Stimulated activated effector memory CD8-positive, alpha-beta T cell treated with anti-CD3 and anti-CD28 coated beads, Interleukin-12 subunit alpha, Interleukin-12 subunit beta, amount 100 ng/mL, for 72 hours (primary cell): Measurements from ENCODE around the gene APOBEC3C.
"Not testable (repeated sequence)": the region's sequence is repeated elsewhere in the genome, so short reads cannot be mapped to it uniquely, and the experiment has no call there.

Experiments used
- ATAC-seq: fragments of 150-1000 bp; cut with Tn5 transposase; 2 replicates; pipeline ENCODE4 v1.10.0; 2021
- DNase-seq, 2 donors: peaks; one replicate each; pipeline ENCODE4 v3.0.0; 2021 to 2022; ENCODE audit warnings: low spot score in 2 of 2
- H3K27ac Mint-ChIP-seq: one replicate; pipeline ENCODE4 v1.8.0; 2022; ENCODE audit warnings: mild to moderate bottlenecking, mixed read lengths
- H3K36me3 Mint-ChIP-seq: one replicate; pipeline ENCODE4 v1.8.0; 2022; ENCODE audit warnings: mild to moderate bottlenecking, mixed read lengths
- H3K4me1 Mint-ChIP-seq: one replicate; pipeline ENCODE4 v1.8.0; 2022; ENCODE audit warnings: mixed read lengths
- H3K4me3 Mint-ChIP-seq: one replicate; pipeline ENCODE4 v1.8.0; 2022; ENCODE audit warnings: mild to moderate bottlenecking, mixed read lengths
- H3K9me3 Mint-ChIP-seq: one replicate; pipeline ENCODE4 v1.8.0; 2022; ENCODE audit warnings: mixed read lengths

APOBEC3C gene

GRCh38 chr22:39003165-39003638 lies 10.9 kb upstream of the APOBEC3C start:
- ATAC-seq (peak; percentile 98), DNase-seq (peak; percentile 69 to 84)
- Mint-ChIP-seq H3K36me3 (peaks cover under 1% of the 10 kb centered on the region), H3K9me3 (no peaks in the 10 kb centered on the region), H3K27ac (peak overlapping the region; percentile 32), H3K4me1 (peaks cover 18% of the 10 kb centered on the region), H3K4me3 (no peak overlapping the region)

DNA sequence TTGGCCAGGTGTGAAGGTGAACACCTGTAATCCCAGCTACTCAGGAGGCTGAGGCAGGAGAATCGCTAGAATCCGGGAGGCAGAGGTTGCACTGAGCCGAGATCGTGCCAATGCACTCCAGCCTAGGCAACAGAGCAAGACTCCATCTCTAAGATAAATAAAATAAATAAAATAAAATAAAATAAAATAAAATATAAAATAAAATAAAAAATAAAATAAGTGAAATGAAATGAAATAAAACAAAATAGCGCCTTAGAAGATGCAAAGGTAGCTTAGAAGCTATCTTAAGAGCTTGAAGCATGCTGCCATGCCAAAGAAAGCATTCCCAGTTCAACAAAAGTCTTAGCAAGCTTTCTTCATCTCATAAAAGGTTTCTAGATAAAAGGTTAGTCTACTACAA lies 6.9 kb upstream of the APOBEC3C start:
- DNase-seq = no peak
- Mint-ChIP-seq H3K4me3 (no peak overlapping the region), H3K36me3 (no peaks in the 10 kb centered on the region), H3K27ac (no peak overlapping the region), H3K4me1 (peaks cover 18% of the 10 kb centered on the region), H3K9me3 (no peaks in the 10 kb centered on the region)
- ATAC-seq = no peak

DNA sequence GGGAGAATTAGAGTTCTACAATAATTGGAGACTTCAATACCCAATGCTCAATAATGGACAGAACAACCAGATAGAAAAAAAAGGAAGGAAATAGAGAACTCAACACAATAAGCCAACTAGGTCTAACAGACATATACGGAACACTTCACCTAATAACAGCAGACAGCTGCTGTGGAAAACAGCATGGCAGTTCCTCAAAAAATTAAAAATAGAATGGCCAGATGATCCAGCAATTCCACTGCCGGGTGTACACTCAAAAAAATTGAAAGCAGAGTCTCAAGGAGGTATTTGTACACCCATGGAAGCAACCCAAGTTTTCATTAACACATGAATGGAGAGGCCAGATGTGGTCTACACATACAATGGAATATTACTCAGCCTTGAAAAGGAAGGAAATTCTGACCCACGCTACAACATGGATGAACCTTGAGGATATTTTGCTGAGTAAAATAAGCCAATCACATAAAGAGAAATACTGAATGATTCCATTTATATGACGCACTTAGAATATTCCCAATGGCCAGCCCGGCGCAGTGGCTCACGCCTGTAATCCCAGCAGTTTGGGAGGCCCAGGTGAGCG lies 5.7 kb upstream of the APOBEC3C start:
- not testable (repeated sequence) for H3K27ac Mint-ChIP-seq, DNase-seq, H3K4me3 Mint-ChIP-seq, H3K36me3 Mint-ChIP-seq, ATAC-seq, H3K9me3 Mint-ChIP-seq
- H3K4me1 Mint-ChIP-seq = peaks cover 22% of the 10 kb centered on the region

GRCh38 chr22:39010946-39011345 lies 3.1 kb upstream of the APOBEC3C start:
- Mint-ChIP-seq H3K9me3 (no peaks in the 10 kb centered on the region), H3K27ac (peak overlapping the region; percentile 97), H3K36me3 (peaks cover 23% of the 10 kb centered on the region), H3K4me3 (no peak overlapping the region), H3K4me1 (peaks cover 29% of the 10 kb centered on the region)
- no peak for ATAC-seq
- DNase-seq = no peak

DNA sequence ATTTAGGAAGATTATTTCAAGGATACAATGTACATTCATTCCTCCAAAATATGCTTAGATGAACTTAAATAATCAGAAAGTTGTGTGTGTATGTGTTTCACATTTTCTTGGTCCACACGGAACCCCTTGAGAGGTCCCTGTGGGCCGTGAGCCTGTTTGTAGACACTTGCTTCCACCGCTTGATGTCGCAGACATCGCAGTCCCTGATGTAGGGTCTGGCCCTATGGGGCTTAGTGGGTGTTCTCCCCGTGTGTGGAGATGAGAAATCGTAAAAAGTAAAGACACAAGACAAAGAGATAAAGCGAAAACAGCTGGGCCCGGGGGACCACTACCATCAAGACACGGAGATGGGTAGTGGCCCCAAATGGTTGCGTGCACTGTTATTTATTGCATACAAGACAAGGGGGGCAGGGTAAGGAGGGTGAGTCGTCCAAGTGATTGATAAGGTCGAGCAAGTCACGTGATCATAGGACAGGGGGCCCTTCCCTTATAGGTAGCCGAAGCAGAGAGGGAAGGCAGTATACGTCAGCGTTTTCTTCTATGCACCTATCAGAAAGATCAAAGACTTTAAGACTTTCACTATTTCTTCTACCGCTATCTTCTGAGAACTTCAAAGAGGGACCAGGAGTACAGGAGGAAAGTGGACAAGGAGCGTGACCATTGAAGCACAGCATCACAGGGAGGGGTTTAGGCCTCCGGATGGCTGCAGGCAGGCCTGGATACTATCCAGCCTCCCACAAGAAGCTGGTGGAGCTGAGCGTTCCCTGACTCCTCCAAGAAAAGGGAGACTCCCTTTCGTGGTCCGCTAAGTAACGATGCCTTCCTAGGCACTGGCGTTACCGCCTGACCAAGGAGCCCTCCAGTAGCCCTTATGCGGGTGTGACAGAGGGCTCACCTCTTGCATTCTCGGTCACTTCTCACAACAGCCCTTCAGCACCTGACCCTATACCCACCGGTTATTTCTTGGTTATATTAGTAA lies 1.2 kb upstream of the APOBEC3C start:
- no peaks in the 10 kb centered on the region for H3K9me3 Mint-ChIP-seq

GRCh38 chr22:39013561-39013941 lies 506 bp upstream of the APOBEC3C start:
- DNase-seq, ATAC-seq, H3K9me3 Mint-ChIP-seq: not testable (repeated sequence)
- Mint-ChIP-seq H3K36me3 (peaks cover 50% of the 10 kb centered on the region), H3K4me1 (peaks cover 44% of the 10 kb centered on the region), H3K27ac (peak overlapping the region; percentile 97), H3K4me3 (peak overlapping the region; percentile 98)

More for the DNA sequence above, 1.2 kb upstream of the APOBEC3C start:
- Mint-ChIP-seq H3K36me3 (peaks cover 42% of the 10 kb centered on the region), H3K4me3 (peak overlapping the region; percentile 98), H3K4me1 (peaks cover 41% of the 10 kb centered on the region), H3K27ac (peak overlapping the region; percentile 97)
- no peak for ATAC-seq
- no peak for DNase-seq

DNA sequence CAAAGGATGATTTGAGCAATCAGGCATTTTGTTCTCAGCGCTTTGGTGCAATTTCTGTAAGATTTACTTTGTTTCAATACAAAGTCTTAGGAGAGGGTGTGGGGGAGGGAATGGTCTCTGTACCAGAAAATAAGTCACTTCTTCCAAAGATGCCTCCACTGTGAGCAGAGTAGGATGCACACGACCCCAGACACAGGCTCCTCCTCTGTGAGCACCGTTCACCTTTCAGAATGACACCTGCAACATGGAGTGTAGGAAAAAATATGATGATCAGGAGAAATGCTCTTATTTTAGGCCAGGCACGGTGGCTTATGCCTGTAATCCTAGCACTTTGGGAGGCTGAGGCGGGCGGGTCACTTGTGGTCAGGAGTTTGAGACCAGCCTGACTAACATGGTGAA lies 665 bp downstream of the APOBEC3C start:
- Mint-ChIP-seq H3K36me3 (peaks cover 61% of the 10 kb centered on the region), H3K27ac (peak overlapping the region; percentile 97), H3K4me3 (peak overlapping the region; percentile 98), H3K4me1 (peaks cover 46% of the 10 kb centered on the region)
- not testable (repeated sequence) for H3K9me3 Mint-ChIP-seq, DNase-seq
- ATAC-seq = peak; percentile 51

- ATAC-seq (no peak), DNase-seq (no peak)
- peak overlapping the region; percentile 85 for H3K27ac Mint-ChIP-seq
- H3K4me3 Mint-ChIP-seq = peak overlapping the region; percentile 98
- peaks cover 80% of the 10 kb centered on the region for H3K36me3 Mint-ChIP-seq
- H3K9me3 Mint-ChIP-seq = no peaks in the 10 kb centered on the region
- H3K4me1 Mint-ChIP-seq = peaks cover 49% of the 10 kb centered on the region
These were observed 2.5 kb downstream of the APOBEC3C start for GRCh38 chr22:39016592-39016991.

- Mint-ChIP-seq H3K4me3 (peak overlapping the region; percentile 98), H3K9me3 (no peaks in the 10 kb centered on the region), H3K4me1 (peaks cover 44% of the 10 kb centered on the region), H3K27ac (peak overlapping the region; percentile 85), H3K36me3 (peaks cover 92% of the 10 kb centered on the region)
- ATAC-seq = no peak
- no peak for DNase-seq
These were observed 3.7 kb downstream of the APOBEC3C start for GRCh38 chr22:39017596-39018365.

DNA sequence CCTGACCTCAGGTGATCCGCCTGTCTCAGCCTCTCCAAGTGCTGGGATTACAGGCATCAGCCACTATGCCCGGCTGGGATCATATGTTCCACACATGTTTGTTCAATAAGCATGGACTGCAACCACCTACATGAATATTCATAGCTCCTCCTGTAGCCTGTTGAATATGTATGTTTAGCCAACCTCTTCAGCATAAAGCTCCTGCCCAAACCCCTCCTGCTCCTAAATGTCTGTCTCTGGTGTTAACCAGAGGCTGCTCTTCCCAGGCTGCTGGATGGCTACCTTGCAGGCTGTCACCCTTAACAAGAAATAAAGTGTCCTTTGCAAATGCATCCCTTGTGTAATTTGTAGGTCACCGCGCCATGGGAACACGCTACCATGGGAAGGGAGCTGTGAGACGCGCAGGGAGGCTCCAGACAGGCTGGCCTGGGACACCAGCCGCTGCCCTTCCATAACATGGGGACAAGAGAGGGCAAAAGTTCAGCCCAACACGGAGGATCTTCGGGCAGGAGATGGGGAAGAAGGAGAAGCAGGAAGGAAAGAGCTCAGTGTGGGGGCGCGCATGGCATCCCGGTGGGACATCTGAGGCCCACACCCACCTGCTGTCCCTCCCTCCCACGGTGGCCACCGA lies 6.1 kb downstream of the APOBEC3C start:
- Mint-ChIP-seq H3K36me3 (peaks cover 100% of the 10 kb centered on the region), H3K4me3 (peak overlapping the region; percentile 92), H3K27ac (peak overlapping the region; percentile 96), H3K4me1 (peaks cover 49% of the 10 kb centered on the region)
- ATAC-seq, H3K9me3 Mint-ChIP-seq: not testable (repeated sequence)
- DNase-seq = peak in 1 of 2 donors; percentile 68

DNA sequence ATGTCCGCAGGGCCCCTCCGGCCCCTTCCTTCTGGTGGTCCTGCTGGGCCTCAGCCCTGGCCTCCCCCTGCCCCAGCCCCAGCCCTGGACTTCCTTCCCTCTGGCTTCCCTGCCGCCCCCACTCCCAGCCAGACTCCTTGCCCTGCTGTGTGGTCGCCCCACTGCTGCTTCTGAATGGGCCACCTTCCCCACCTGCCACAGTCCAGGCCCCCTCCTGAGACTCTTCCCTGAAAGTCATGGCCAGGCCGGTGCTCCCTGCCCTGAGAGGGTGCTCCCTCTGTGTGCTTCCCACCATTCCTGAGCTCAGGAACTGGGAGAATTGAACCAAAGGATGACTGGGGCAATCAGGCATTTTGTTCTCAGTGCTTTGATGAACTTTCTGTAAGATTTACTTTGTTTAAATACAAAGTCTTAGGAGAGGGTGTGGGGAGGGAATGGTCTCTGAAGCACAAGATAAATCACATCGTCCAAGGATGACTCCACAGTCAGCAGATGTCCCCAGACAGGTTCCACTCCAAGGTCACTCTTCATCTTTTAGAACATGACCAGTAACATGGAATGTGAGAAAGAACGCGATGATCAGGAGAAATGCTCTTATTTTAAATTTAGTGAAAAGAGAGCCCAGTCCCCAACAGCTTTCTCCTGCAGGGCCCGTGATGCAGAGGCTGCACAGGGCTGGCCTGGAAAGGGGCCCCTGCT lies 7.6 kb downstream of the APOBEC3C start:
- ATAC-seq (no peak), DNase-seq (no peak)
- Mint-ChIP-seq H3K4me3 (peak overlapping the region; percentile 92), H3K4me1 (peaks cover 60% of the 10 kb centered on the region), H3K36me3 (peaks cover 100% of the 10 kb centered on the region), H3K27ac (peak overlapping the region; percentile 96), H3K9me3 (no peaks in the 10 kb centered on the region)

- Mint-ChIP-seq H3K4me3 (peak overlapping the region; percentile 92), H3K9me3 (no peaks in the 10 kb centered on the region), H3K36me3 (peaks cover 95% of the 10 kb centered on the region), H3K4me1 (peaks cover 55% of the 10 kb centered on the region), H3K27ac (peak overlapping the region; percentile 96)
- ATAC-seq (no peak), DNase-seq (no peak)
These were observed 10.7 kb downstream of the APOBEC3C start for GRCh38 chr22:39024519-39025308.

DNA sequence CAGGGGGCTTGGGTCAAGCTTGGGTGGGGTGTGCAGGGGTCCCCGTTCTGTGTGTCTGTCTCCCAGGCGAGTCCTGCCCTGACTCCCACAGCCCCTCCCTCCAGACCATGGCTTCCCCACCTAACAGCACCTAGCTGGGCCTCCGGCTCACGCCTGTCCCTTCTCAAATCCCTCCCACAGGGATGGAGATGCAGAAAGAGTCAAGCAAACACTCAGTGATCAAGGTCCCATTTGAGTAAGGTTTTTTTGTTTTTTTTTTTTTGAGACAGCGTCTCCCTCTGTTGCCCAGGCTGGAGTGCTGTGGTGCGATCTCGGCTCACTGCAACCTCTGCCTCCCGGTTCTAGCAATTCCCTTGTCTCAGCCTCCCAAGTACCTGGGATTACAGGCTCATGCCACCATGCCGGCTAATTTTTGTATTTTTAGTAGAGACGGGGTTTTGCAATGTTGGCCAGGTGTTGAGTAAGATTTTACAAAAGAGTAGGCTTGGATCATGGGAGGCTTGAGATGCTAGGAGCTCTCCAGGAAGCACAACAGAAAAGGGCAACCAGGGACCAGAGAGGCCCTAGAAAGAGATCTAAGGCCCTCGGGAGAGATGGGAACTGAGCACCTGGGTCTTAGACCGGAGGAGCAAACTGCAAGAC lies 12.6 kb downstream of the APOBEC3C start:
- H3K4me1 Mint-ChIP-seq = peaks cover 46% of the 10 kb centered on the region
- peaks cover 91% of the 10 kb centered on the region for H3K36me3 Mint-ChIP-seq
- H3K27ac Mint-ChIP-seq = peak overlapping the region; percentile 96
- DNase-seq = no peak
- ATAC-seq = no peak
- no peak overlapping the region for H3K4me3 Mint-ChIP-seq
- H3K9me3 Mint-ChIP-seq = no peaks in the 10 kb centered on the region
